ENCODE data around the gene ATXN1. TPM values are rescaled to one million over a fixed set of nuclear protein-coding genes. Genes with fewer than 3 reads are reported as not detected.

Gene ATXN1
- total and polyA plus RNA-seq, 2 of the 8 experiments (the other 6 are each of a cell fraction or from before 2014, with no cell fraction given) = 1.6 to 4.0 TPM

DNA sequence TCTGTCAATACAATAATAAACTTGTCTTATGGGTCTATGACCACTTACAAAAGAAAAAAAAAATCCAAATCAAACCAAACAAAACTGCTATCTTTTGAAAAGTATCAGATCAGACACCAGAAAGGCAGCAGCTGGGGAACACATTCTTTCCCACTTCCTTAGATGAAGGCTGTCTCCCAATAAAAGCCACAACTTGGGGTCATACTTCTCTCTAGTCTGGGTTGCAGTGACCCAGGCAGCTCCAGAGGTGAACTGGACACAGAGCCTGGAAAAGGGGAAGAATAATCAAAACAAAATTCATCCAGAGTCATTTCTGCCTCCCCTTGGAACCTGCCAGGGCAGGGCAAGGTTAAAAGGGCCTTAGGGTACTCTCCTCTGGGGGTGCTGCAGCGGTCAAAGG lies 19.1 kb downstream of the ATXN1 start:
- H3K4me1 ChIP-seq (replicated peaks in 1 of 4; ENCODE audit: control insufficient read depth in 3 of 4, insufficient read depth in 4 of 4, low read length in 3 of 4) = no peaks in the 10 kb centered on the region
- no peak for DNase-seq (ENCODE audit: low read depth in 1 of 2, low spot score in 2 of 2)
- H2BK20ac ChIP-seq (ENCODE audit: low read length) = no peak overlapping the region
- H4K5ac ChIP-seq (ENCODE audit: insufficient read length, low read depth, low read length) = no peak overlapping the region
- no peak overlapping the region for H3K4me3 ChIP-seq (ENCODE audit: extremely low read depth in 1 of 4, insufficient read depth in 2 of 4, low read depth in 3 of 4, low read length in 4 of 4)
- no peaks in the 10 kb centered on the region; the same call in 1 of the 2 replicates for H3K79me1 ChIP-seq (ENCODE audit: low read depth, low read length)
- no peaks in the 10 kb centered on the region for H3K9me3 ChIP-seq (ENCODE audit: insufficient read depth in 2 of 2, low read depth in 1 of 2, low read length in 1 of 2)
- H3K23ac ChIP-seq (ENCODE audit: insufficient read length) = no peak overlapping the region
- no peak overlapping the region for H3K4me2 ChIP-seq (ENCODE audit: insufficient read depth in 1 of 2, low read depth in 2 of 2, low read length in 2 of 2)
- no peak overlapping the region for H2BK12ac ChIP-seq (ENCODE audit: low read depth, low read length)
- POLR2A ChIA-PET (ENCODE audit: partially characterized antibody) = interaction anchor here (0.8 kb wide), 1 partner anchor 11 kb away, joined by 4 read pairs; no protein-coding TSS in a partner anchor
- FAIRE-seq = no peak
- H2BK120ac ChIP-seq (replicated peaks; ENCODE audit: low read depth, low read length) = no peak overlapping the region
- H3K27ac ChIP-seq (ENCODE audit: low read depth, low read length) = no peak overlapping the region
- H4K8ac ChIP-seq (ENCODE audit: extremely low read depth, insufficient read depth, low read length) = no peak overlapping the region
- no peak overlapping the region for H3K18ac ChIP-seq (ENCODE audit: extremely low read depth, low read length)
- H3K4ac ChIP-seq (replicated peaks; ENCODE audit: insufficient read length, low read depth, low read length) = no peak overlapping the region
- H2AK5ac ChIP-seq (ENCODE audit: low read depth, low read length) = no peak overlapping the region
- H2AFZ ChIP-seq (ENCODE audit: low read length) = no peak overlapping the region
- no peaks in the 10 kb centered on the region; the same call in 1 of the 2 replicates for H3K23me2 ChIP-seq (ENCODE audit: low read depth, low read length)
- H4K20me1 ChIP-seq (replicated peaks in 1 of 2; ENCODE audit: control insufficient read depth in 1 of 2, insufficient read depth in 2 of 2, low read length in 2 of 2) = no peaks in the 10 kb centered on the region
- no peak overlapping the region for H3K56ac ChIP-seq (replicated peaks; ENCODE audit: insufficient read length, low read depth, low read length)
- no peaks in the 10 kb centered on the region for H3K36me3 ChIP-seq (ENCODE audit: control insufficient read depth in 2 of 4, insufficient read depth in 4 of 4, low read length in 3 of 4)
- CTCF ChIA-PET (ENCODE audit: partially characterized antibody) = interaction anchor here (1.2 kb wide), 1 partner anchor 21 kb away, joined by 3 read pairs; no protein-coding TSS in a partner anchor
- H3K9ac ChIP-seq (replicated peaks in 1 of 4; ENCODE audit: extremely low read depth in 1 of 4, low read depth in 3 of 4, low read length in 3 of 4) = no peak overlapping the region
- H3K14ac ChIP-seq (ENCODE audit: insufficient read length) = no peak overlapping the region
- H2BK5ac ChIP-seq (ENCODE audit: low read depth, low read length) = no peak overlapping the region
- H2BK15ac ChIP-seq (ENCODE audit: low read length) = no peak overlapping the region
- no peaks in the 10 kb centered on the region for H3K79me2 ChIP-seq (ENCODE audit: control insufficient read depth in 1 of 2, insufficient read depth in 2 of 2, low read length in 2 of 2)
- no peaks in the 10 kb centered on the region for H3K27me3 ChIP-seq (replicated peaks in 1 of 4; ENCODE audit: control insufficient read depth in 3 of 4, extremely low read depth in 1 of 4, insufficient read depth in 3 of 4, low read length in 3 of 4)
- 100% methylated on average over 1 of the region's 1 CpG; no CpG with 5 or more reads in 1 of the 2 experiments for WGBS, 2 experiments (ENCODE audit: extremely low coverage in 1 of 2, insufficient coverage in 1 of 2, insufficient read length in 1 of 2, insufficient replicate concordance in 2 of 2, low coverage in 1 of 2, low lambda C conversion rate in 2 of 2, missing lambda C conversion rate in 1 of 2)
- no peak overlapping the region for H4K91ac ChIP-seq (replicated peaks; ENCODE audit: insufficient read length, low read length)
- TF ChIP-seq POLR2A (IDR thresholded peaks at IDR 0.05; ENCODE audit: control extremely low read depth in 1 of 2, low read depth in 2 of 2, low read length in 2 of 2) (no peak), RBBP5 (IDR thresholded peaks at IDR 0.05; ENCODE audit: borderline replicate concordance, low read depth, low read length) (no peak), MAFK (IDR thresholded peaks at IDR 0.05; ENCODE audit: low read depth, low read length) (no peak), TAF7 (optimal IDR thresholded peaks at IDR 0.05; ENCODE audit: borderline replicate concordance, low read depth, low read length) (no peak), EGR1 (IDR thresholded peaks at IDR 0.05; ENCODE audit: borderline replicate concordance, low read depth, low read length) (no peak), RFX5 (IDR thresholded peaks at IDR 0.05; ENCODE audit: borderline replicate concordance, low read depth, low read length) (no peak), NANOG (IDR thresholded peaks at IDR 0.05; ENCODE audit: insufficient read depth, low read depth, low read length, poor library complexity, severe bottlenecking) (no peak), TCF12 (IDR thresholded peaks at IDR 0.05; ENCODE audit: low read depth, low read length) (no peak), YY1 (IDR thresholded peaks at IDR 0.05; ENCODE audit: low read depth, low read length) (no peak), POU5F1 (IDR thresholded peaks at IDR 0.05; ENCODE audit: low read depth, low read length) (no peak), EZH2 (IDR thresholded peaks at IDR 0.05; ENCODE audit: low read depth, low read length, severe bottlenecking) (no peak), ASH2L (IDR thresholded peaks at IDR 0.05; ENCODE audit: low read length) (no peak)
- TF ChIP-seq, protein P1, sequence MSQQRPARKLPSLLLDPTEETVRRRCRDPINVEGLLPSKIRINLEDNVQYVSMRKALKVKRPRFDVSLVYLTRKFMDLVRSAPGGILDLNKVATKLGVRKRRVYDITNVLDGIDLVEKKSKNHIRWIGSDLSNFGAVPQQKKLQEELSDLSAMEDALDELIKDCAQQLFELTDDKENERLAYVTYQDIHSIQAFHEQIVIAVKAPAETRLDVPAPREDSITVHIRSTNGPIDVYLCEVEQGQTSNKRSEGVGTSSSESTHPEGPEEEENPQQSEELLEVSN (IDR thresholded peaks at IDR 0.05) = no peak
- TF ChIP-seq, protein P2, sequence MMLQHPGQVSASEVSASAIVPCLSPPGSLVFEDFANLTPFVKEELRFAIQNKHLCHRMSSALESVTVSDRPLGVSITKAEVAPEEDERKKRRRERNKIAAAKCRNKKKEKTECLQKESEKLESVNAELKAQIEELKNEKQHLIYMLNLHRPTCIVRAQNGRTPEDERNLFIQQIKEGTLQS (IDR thresholded peaks at IDR 0.05; ENCODE audit: insufficient read depth, low read depth, low read length) = no peak
